ENCODE data around the gene FGD5.
"Not testable (repeated sequence)": the region's sequence is repeated elsewhere in the genome, so short reads cannot be mapped to it uniquely, and the experiment has no call there.

Gene FGD5

DNA sequence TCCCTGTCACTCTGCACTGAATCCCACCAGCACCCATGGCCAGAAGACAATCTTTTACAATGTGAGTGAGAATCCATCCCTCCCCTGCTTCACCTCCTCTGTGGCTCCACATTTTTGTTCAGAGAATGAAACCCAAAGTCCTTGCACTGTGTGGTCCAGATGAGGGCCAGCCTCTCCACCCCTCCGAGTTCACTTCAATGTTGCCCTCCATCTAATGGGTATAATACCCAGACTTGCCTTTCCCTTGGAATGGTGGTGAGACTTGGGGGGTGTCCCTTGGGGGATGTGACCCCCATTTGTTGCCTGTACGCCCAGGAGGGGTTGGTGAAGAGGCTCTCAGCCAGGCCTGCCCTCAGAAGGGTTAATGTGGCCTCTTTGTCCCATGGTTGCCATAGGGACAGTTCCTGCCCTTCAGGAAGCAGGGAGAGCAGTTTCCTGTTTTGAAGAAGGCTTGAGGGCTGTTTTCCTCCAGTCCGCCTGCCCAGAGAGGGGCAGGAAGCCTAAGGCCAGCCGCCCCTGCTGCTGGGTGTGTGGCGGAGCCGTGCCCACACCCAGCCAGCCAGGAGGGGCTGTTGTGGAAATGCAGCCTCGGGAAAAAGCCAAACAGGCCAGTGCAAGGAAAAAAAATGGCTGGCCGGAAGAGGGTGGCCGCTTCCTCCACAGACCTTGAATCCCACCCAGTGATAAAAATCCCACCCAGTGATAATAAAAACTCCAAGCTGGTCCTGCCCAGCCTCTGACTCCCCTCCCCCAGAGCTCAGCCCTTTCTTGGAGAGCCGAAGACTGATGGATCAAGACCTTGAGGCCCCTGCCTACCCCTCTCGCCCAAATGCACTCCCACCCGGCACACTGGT lies 14.6 kb upstream of the FGD5 start:
- in situ Hi-C loops (cut with HindIII; ENCODE audit: low sequenced_read_pairs) = no loop called here

DNA sequence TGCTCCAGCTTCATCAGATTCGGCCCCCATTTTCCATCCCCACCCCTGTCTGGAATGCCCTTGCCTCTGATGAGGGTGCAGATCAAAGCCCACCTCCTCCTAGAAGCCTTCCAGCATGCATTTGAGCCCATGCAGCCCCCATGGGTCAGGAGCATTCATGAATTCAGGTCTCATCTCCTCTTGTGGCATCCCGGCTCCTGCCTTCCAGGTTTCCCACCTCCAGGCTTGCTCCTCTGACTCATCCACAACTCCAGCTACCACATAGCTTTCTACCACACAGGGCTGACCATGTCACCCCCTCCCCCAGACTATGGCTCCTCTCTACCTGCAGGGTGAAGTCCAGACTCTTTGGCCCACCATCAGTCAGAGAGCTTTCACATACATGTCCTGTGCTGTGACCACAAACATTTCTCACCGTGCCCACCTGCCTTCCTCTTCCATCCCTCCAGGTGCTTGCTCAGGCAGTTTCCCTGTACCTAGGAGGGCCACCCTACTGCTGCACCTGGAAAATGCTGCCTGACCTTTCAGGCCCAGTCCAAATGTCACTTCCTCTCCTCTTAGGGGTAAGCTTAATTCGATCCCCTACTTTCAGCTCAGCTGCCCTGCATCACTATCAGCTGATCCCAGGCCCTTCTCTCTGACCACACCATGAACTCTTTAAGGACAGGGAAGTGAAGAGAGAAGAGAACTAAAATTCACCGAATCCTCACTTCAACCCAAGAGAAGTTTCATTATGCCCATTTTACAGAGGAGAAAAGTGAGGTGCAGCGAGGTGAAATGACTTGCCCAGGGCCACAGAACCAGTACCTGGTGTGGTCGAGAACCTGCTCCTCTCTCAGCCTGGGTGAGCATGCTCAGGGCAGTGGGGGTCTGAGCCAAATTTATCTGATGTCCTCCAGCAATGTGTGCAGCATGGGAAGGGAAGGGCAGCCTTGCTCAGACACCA lies 13.7 kb upstream of the FGD5 start:
- in situ Hi-C loops (cut with HindIII; ENCODE audit: low sequenced_read_pairs) = no loop called here

DNA sequence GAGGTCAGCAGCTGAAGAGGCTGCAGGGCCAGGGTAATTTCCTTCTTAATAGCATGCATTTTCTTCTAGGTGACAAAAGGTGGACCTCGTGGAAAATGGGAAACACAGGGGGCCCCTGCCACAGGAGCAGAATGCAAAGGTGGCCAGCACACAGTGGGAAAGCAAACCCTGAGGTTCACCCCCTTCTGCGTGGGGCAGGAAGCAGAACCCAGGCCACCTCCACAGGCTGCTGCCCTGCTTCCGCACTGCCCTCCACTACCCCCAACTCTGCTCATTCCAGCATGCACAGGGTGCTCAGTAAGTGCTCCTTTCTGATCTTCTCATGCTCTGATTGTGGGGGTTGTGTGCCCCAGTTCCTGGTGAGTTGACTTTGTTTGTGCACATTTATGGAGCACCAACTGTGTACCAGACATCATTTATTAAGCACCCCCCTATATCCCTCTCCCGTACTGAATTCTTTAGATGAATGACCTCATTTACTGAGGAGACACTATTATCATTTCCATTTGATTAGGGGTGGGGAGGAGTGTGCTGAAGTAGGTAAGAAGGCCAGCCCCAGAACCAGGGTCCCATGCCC lies 12.7 kb upstream of the FGD5 start:
- in situ Hi-C loops (cut with HindIII; ENCODE audit: low sequenced_read_pairs) = no loop called here

DNA sequence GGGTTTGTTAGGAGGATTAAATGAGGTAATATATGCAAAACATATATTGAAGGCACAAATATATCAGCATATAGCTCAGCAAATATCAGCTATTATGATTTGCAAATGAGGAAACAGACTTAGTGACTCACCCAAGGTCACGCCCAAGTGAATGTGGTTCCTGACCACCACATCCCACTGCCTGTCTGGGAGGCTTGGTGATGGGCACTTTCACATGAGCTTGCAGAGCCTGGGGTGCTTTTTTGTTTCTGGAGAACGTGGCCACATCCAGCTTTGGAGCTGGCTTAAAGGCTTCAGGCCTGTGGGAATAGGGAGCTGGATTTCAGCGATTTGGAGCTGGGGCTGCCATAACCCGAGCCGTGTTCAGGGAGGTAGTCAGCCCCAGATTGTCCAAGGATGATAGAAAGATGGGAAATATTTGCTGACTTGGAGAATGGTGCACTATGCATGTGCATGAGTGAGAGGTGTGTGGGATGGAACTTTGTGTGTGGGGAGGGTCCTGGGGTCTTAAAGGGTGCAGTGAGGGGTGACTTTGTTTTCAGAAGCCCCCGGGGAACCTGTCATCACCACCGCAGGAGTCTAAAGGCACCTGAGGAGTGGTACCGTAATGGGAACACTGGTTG lies 12.0 kb upstream of the FGD5 start:
- in situ Hi-C loops (cut with HindIII; ENCODE audit: low sequenced_read_pairs) = no loop called here

DNA sequence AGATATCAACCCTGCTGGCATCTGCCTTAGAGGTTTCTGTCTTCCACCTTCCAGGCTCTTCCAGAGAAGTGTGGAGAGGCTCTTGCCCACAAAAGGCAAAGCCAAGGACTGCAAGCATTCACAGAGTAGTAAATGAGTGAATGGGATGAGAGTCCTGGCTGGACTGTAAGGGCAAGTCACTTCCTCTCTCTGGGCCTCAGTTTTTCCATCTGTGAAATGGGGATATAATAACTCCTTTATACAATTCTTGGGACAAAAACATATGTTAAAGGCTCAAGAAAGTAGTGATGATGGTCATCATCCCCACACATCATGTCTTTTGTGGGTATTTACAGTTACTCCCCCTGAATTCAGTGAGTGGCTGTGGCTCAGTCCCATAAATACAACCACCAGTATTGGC lies 10.7 kb upstream of the FGD5 start:
- in situ Hi-C loops (cut with HindIII; ENCODE audit: low sequenced_read_pairs) = no loop called here

DNA sequence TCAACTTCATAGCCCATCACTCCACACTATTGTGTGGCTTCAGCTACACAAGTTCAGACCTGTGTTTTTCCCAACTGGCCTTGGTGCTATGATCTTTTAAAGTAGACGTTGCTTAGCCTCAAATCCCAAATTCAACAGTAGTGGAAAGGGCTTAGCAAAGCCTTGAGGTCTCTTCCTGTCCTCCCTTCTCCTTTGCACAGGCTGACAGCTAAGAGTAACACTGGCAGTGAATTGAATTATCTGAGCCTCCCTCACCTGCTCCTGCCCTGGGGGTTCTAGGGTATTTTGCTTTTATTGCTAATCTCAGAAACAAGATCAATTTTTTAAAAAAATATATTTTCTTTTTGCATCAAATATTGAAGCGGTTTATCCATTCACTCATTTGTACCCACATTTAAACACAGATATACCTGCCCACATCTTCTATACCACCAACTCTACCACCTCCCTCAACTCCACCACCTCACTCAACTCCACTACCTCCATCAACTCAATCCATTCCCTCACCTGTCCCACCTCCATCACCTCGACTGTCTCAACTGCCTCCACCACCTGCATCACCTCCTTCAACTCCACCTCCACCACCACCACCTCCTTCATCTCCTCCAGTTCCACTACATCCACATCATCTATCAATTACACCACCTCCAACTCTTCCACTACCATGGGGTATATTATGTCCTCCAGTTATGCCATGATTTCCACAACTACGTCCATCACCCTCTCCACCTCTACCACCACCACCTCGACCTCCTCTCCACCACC lies 10.1 kb upstream of the FGD5 start:
- in situ Hi-C loops (cut with HindIII; ENCODE audit: low sequenced_read_pairs) = no loop called here

DNA sequence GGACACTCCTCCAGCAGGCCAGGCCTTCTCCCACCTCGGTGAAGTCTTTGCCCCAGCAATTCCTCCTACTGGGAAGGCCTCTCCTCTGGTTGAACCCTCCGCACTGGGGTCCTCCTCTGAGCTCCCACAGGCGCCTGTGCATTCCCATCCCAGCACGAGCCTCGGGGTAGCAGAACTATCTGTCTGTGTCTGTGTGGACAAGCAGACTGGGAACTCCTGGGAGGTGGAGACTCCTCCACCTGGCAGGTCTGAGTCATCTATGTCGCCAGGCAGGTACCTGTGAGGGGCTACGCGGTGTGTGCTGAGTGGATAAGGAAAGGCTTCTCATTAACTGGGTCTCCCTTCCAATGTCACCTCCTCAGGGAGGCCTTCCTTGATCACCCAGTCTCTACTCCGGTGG lies 9.2 kb upstream of the FGD5 start:
- in situ Hi-C loops (cut with HindIII; ENCODE audit: low sequenced_read_pairs) = not testable (repeated sequence)

DNA sequence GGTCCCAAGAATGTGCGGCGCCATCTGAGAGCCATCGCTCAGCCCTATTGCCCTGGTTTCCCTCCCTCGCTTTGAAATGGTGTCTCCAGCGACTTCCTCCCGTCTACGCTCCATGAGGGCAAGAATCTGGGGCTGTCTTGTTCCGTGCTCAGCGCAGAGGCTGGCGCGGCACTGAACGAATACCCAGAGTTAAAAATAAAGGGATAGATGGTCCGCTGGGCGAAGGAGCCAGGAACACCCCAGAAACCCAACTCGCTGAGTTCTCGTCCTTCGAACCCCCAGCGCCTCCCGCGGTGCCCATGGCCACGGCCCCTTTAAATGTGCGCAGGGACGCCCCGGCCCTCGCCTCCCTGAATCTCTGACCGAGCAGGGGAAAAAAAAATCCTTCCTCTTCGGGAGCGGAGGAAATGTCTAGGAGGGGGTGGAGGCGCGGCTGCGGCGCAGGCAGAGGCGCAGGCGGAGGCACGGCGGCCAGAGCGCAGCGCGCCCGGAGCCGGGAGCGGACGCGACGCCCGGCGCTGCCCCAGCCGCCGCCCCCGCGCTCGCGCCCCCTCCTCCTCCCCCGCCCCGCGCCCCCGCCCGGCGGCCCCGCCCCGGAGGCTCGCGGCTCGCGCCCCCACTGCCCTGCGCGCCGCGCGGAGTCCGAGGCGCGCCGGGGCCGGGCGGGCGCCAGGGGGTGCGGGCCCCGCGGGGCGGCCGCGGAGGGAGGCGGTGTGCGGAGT lies 8.5 kb upstream of the FGD5 start:
- in situ Hi-C loops (cut with HindIII; ENCODE audit: low sequenced_read_pairs) = no loop called here

DNA sequence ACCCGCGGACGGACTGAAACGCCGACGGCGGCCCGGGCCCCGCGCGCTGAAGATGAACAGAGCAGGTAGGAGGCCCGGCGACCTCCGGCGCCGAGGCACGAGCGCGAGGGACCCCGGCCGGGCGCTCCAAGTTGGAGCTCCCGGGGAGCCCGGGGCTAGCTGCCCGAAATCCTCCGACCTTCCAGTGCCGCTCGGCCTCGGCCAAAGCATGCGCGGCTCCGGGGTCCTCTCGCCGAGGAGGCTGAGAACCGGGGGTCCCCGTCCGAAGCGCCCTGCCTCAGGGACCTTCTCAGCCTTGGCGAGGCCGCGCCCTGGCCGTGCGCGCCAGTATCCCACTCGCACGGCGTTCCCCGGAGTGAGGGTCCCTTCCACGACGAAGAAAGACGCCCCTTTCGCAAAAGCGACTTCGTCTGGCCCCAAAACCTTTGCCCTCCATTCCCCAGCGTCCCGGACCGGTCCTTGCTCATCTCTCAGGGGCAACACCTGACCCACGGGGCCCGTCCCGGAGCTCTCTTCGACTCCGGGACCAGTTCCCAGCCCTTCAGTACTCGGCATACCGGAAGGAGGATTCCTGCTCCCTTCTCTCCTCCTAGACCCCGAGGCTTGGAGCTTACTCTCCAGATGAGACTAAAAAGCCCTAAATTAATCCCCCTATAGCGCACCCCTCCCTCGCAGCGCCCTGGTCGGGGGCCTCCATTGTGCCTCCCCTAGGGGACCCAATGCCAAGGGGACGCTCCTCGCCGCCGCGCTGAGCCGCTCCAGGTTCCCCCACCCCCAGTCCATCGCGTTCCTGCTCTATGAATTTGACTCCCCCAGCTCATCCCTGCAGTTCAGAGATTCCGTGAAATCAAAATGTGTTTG lies 7.7 kb upstream of the FGD5 start:
- in situ Hi-C loops (cut with HindIII; ENCODE audit: low sequenced_read_pairs) = no loop called here

DNA sequence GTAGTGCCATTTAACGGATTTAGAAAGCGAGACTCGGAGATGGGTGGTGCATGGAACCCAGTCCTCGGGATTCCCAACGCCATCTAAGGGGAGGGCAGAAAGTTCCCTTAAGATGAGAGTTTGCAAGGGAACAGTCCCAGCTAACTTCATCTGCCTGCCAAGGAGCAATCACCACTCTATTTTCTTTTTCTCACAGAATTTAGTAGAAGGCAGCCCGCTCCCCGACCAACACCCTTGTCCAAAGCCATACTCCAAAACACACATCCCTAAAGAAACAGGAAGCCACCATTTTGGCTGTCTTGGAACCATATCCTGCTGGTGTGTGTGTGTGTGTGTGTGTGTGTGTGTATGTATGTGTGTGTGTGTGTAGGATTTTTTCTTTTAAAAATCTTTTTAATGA lies 7.1 kb upstream of the FGD5 start:
- in situ Hi-C loops (cut with HindIII; ENCODE audit: low sequenced_read_pairs) = no loop called here

DNA sequence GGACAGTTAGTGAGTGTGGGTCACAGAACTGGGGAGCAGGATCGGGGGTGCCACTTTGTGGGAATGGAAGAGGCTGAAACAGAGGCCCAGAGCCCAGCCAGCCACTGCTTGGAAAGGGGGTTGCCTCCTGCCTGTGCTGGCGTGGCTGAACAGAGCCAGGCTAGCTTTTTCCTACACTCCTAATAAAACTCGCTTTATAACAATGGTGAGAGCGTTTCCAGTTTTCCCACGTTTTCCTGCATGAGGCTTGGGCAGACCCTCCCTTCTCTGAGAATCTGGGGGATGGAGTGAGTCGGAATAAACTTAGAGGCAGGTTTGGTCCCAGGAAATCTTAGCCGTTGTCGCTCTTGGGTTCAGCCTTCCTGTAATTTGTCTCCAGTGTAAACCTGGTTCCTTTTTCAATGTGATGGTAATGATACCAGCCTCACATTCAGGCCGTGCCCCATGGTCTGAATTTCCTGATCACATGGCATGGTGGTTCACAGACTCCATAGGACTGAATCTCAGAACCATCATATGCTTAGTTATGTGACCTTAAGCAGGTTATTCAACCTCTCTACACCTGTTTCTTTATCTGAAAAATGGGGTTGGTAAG lies 6.5 kb upstream of the FGD5 start:
- in situ Hi-C loops (cut with HindIII; ENCODE audit: low sequenced_read_pairs) = no loop called here

DNA sequence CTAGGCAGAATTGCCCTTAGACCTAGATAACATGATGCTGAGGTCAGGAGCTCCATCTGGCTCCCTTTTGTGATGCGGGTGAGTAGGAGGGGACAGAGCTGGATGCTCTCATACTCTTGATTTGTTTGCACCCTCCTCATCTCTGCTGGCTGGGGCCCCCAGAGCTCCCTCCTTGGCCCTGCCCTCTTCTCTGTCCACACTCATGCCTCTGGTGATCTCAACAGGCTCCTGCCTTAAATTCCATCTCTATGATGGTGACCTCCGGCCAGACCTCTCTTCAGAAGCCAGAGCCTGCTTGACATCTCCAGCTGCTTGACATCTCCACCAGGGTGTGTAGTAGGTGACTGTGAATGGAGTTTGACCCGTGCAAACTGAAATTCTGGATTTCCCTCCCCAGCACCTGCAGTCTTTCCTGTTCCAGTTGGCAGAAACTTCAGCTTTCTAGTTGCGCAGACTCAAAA lies 4.3 kb upstream of the FGD5 start:
- in situ Hi-C loops (cut with HindIII; ENCODE audit: low sequenced_read_pairs) = no loop called here

DNA sequence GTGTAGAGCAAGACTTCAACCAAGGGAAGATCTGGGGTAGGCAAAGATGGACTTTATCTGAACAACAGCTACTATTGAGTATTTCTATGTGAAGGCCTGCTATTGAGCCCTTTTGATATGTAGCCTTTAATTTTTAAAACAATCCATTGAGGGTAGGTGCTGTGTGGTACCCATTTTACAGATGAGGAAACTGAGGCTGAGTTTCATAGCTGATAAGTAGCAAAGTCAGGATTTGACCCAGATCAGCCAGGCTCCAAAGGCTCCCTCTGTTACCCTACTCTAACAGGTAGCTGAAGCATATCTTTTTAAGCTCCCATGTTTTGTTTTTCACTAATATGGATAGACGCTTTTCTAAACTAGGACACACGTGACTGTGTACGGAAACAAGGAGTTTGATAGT lies 2.4 kb upstream of the FGD5 start:
- in situ Hi-C loops (cut with HindIII; ENCODE audit: low sequenced_read_pairs) = no loop called here

DNA sequence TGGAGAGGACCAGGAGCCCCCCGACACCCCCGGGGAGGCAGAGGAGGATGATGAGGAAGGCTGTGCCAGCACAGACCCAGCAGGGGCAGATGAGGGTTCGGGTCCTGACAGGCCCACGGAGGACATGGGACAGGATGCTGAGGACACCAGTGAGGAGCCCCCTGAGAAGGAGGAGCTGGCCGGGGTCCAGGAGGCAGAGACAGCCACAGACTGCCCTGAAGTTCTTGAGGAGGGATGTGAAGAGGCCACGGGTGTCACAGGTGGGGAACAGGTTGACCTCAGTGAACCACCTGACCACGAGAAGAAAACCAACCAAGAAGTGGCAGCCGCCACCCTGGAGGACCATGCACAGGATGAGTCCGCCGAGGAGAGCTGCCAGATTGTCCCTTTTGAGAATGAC lies 909 bp downstream of the FGD5 start:
- in situ Hi-C loops (cut with HindIII; ENCODE audit: low sequenced_read_pairs) = loop anchor here (10.0 kb wide), 1 partner anchor 105 kb away; no protein-coding TSS in a partner anchor

DNA sequence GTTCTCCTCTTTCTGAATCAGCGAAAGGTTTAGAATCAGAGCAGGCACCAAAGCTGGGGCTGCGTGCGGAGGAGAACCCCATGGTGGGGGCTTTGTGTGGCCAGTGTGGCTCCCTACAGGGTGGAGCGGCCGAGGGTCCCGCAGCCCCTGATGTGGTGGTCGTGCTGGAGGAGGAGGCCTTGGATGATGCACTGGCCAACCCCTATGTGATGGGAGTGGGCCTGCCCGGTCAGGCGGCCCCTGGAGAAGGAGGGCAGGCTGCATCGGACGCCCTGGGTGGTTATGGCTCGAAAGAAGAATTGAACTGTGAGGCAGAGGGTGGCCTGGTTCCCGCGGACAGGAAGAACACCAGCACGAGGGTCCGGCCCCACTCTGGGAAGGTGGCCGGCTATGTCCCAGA lies 1.4 kb downstream of the FGD5 start:
- in situ Hi-C loops (cut with HindIII; ENCODE audit: low sequenced_read_pairs) = loop anchor here (10.0 kb wide), 1 partner anchor 105 kb away; no protein-coding TSS in a partner anchor

DNA sequence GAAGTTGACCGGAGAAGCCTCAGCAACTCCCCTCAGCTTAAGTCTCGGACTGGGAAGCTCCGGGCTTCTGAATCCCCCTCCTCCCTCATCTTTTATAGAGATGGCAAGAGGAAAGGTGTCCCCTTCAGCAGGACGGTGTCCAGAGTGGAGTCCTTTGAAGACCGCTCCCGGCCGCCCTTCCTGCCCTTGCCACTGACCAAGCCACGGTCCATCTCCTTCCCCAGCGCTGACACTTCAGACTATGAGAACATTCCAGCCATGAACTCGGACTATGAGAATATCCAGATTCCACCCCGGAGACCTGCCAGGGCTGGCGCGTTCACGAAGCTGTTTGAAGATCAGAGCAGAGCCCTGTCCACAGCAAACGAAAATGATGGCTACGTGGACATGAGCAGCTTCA lies 2.4 kb downstream of the FGD5 start:
- in situ Hi-C loops (cut with HindIII; ENCODE audit: low sequenced_read_pairs) = loop anchor here (10.0 kb wide), 1 partner anchor 104 kb away; no protein-coding TSS in a partner anchor

DNA sequence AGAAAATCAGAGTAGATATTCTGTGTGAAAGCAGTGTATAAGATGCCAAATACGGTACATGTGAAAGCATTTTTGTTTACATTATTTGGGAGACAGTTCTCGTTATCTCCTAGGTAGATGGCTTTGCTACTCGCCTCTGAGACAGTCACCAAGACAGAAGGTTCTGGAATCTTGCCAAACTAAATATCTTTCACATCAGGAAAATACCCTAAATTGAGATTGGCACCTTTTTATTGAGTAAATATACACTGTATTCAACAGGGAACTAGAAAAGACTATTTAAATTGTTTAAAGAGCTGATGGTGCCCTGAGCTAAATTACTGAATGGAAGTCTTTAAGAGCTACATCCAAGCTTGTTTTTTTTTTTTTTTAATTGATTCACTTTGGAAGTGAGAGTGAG lies 3.4 kb downstream of the FGD5 start:
- in situ Hi-C loops (cut with HindIII; ENCODE audit: low sequenced_read_pairs) = loop anchor here (10.0 kb wide), 1 partner anchor 103 kb away; no protein-coding TSS in a partner anchor
